Raji (cell line): ENCODE data around the gene IFITM1.
A peak's percentile ranks its signal among the peaks of the same experiment; 100 is the strongest.

Experiments used
- POLR2A ChIP-seq: IDR thresholded peaks from 2 replicates; pipeline ENCODE4 v1.6.1; 2011; ENCODE audit warnings: low read depth, low read length, control low read depth; ENCODE audit not compliant: insufficient read depth

IFITM1 gene

DNA sequence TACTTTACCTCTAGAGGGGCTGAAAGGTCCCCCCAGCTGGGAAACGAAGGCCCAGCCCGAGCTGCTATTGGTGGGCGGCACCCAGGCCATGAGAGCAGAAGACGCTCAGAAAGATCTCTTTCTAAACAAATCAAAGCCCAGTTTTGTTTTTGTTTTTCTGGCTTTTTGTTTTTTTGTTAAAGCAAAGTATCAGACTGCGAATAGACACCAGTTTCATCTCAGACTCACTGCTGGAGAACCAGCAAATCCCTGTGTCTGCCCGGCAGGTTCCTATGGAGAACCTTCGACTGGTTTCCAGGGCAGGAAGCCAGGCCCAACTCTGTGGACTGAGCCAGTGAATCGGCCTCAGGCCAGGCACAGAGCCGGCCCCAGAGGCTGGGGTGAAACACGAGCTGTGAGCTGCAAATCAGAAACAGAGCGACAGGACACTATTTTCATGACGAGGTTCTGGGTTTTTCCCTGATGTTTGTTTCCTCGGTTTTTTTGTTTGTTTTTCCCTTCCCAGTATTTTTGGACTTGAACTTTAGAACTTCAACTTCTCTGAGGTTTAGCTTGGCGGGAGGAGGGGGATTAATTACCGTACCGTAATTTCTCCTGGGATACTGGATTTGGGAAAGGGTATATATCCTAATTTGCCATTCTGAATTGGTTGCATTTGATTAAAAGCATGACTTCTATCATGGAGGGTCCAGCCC is 39.5 kb downstream of the IFITM1 start:
- TF ChIP-seq POLR2A, result no peak

DNA sequence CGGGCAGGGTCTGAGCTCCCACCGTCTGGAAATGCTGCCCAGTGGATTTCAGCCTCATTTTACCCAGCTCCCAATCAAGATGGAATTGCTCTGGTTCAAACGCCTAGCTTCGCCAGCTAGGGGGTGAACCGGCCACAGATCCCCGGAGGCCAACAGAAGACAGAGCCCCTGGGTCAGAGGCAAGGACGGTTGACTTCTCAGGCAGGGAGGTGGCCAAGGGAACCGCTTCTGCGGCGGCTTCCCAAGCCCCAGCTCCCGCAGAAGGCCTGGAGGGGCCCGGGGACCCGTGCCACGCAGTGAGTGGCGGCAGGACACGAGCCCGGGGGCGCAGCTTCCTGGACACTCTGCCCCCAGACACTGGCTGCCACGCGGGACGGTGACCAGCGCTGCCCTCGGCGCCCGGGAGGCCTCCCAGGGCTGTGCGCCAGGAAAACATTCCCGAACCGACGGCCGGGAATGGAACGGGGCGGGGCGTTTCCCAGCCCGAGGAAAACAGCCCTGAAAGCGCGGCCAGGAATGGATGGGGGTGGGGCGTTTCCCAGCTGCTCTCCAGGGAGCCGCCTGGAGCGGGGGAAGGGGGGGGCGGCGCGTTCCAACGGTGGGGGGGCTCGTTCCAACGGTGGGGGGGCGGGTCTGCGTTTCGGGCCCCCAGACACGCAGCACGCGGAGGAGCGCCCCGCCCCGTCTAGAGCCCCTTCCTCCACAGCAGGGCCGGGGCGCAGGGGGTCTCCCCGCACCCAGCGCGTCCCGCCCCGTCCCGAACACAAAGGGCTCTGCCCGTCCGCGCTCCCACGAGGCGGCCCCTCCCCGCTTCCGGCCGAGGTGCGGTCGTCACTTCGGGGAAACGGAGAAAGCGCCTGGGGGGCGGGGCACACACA is 42.0 kb downstream of the IFITM1 start:
- no peak for TF ChIP-seq POLR2A

DNA sequence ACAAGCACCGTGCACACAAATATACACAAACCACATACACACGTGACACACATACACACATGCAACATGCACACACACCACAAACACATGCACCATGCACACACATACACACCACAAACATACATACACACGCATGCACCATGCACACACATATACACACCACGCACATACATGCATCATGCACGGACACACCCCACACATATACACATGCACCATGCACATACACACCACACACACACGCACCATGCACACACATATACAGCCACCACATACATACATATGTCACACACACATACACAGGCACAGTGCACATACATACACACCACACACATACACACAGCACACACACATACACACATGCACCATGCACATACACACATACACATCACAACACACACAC is 42.8 kb downstream of the IFITM1 start:
- no peak for TF ChIP-seq POLR2A

DNA sequence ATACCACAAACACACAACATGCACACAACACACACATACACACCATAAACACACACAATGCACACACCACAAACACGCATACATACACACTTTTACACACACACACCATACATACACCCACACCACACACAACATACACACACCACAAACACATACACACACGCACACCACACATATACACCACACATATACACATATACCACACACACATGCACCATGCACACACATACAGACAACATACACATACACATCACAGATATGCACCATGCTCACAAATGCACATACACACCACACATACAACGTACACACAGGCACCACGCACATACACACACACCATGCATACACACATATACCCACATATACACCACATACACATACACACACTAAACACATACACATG is 43.7 kb downstream of the IFITM1 start:
- TF ChIP-seq POLR2A, result no peak

DNA sequence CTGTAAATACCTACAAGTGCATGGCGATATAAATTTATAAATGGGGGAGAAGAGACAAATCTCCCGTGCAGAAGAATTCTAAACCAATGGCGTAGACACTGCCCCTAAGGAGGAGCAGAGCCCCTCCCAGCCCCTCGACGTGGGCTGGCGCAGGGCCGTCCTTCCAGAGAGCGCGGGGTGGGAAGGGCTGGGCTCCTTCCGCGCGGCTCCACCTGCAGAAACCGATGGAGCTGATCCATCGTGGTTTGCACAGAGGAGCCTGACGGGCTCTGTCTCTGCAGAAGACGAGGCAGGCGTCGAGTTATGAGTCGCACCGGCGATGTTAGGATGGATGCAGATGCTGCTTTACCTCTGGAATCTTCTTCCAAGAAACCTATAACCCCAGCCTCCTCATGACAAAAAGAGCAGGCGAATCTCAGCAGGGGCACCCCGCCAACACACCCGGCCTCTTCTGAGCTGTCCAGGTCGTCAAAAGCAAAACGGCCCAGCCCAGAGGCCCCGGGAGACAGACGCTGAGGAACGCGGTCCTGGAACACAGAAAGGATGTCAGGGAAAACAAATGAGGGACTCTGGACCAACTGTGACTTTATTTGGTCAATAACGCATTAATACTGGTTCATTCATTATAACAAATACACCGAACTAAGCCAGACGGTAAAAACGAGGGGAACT is 44.4 kb downstream of the IFITM1 start:
- no peak for TF ChIP-seq POLR2A

DNA sequence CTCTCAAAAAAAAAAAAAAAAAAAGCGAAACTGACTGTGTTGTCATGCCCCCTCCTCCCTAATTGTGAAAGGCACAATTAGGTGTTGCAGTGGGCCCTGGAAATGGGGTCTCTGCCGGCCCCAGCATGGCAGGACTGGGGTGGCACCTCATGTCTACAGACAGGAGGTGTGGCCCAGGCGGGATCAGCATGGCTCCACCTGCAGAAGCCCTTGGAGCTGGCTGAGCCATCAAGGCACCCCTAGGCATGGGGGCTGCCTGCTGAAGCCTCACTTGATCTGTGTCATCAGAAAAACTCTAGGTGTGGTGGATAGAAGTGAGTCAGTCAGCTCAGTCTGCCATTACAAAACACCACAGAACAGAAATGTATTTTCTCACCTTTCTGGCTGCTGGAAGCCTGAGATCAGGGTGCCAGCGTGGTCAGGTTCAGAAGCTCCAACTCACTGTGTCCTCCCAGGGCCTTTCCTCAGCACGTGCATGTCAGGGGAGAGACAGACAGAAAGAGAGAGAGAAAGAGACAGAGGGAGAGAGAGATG is 45.4 kb downstream of the IFITM1 start:
- no peak for TF ChIP-seq POLR2A

DNA sequence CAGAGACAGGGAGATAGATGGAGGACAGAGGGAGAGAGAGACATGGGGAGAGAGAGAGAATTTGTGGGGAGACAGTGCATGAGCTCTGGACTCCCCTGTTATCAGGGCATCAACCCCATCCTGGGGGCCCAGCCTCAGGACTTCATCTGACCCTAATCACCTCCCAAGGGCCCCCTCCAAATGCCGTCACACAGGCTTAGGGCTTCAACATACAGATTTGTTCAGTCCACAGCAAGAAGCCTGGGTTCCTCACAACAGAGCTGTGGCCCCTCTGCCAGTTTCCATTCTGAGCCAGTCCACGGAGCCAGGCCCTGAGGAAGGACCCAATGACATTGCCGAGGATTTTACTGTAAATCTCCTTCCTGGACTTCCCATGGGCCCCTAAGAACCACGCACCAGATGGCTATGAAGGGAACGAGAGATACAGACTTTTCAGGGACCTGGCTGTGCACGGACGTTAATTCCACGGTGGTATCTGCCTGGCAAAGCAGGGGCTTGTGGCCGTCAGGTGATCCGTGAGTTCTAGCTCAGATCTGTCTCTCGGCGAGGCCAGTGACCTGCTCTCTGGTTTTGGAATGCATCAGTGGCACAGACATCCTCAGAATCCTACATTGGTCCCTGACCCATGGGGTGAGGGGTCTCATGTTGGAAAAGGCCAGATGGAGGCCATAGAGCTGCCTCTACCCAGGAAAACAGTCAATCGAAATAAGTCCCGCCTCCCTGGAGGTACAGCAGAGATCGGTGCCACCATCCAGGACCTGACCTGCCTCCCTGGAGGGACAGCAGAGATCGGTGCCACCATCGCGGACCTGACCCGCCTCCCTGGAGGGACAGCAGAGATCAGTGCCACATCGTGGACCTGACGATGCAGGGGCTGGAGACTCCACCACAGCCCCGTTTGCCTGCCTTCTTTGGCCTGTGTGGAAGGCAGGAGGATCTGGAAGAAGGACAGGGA is 46.8 kb downstream of the IFITM1 start:
- TF ChIP-seq POLR2A, result no peak

DNA sequence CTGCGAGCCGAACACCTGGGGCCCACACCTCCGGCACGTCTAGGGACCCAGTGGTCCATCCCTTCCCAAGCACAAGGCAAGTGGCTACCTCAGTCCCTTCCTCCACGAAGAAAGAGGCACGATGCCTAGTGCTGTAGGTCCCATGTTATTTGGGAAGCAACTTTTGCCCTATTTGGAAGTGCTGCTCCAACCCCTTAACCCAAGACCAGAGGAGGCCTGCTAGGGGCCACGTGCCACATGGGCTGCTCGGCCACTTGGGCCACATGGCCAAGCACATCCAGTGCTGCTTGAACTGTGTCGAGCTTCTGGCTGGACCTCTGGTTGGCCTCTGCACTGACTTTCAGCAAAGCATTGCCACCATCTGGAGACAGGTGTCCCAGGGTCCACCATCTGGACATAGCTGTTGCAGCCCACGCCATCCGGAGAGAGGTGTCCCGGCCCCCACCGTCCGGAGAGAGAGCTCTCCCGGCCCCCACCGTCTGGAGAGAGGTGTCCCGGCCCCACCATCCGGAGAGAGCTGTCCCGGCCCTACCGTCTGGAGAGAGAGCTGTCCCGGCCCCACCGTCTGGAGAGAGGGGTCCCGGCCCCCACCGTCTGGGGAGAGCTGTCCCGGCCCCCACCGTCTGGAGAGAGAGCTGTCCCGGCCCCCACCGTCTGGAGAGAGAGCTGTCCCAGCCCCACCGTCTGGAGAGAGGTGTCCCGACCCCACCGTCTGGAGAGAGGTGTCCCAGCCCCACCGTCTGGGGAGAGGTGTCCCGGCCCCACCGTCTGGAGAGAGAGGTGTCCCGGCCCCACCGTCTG is 49.0 kb downstream of the IFITM1 start:
- no peak for TF ChIP-seq POLR2A

DNA sequence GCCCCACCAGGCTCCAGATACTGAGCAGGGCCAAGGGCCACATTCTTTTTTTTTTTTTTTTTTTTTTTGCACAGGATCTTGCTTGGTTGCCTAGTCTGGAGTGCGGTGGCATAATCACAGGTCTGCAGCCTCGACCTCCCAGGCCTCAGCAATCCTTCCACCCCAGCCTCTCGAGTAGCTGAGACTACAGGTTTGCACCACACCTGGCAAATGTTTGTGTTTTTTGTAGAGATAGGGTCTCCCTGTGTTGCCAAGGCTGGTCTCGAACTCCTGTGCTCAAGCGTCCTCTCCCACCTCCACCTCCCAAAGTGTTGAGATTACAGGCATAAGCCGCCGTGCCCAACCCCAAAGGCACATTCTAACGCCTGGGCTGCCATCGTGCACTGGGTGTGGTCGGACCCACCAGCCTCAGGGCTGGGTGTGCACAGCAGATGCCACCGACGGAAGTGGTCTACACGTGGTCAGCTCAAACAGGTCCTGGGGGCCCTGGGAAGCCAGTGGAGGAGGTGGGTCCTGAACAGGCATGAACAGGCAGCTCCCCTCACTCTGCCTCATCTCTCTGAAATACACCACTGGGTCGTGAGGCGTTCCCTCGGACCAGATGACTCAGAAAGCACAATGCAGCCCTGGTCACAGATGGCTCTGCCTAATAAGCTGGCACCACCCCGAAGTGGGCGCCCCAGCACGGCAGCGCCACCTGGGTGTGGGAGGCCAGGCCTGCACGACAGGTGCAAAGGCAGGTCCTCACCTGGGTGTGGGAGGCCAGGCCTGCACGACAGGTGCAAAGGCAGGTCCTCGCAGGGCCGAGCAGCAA is 50.3 kb downstream of the IFITM1 start:
- peak; percentile 42; the same call in 1 of the 2 replicates for TF ChIP-seq POLR2A
